Ectodermal cell (in vitro differentiated cells): ENCODE data around the gene RNF182.

Experiments
- H3K27ac ChIP-seq: 2 replicates; pipeline ENCODE4 v1.7.0; 2013; ENCODE audit warnings: mild to moderate bottlenecking, low read depth, low read length; ENCODE audit not compliant: insufficient read depth, poor library complexity, severe bottlenecking
- H3K27me3 ChIP-seq: 2 replicates; pipeline ENCODE4 v1.7.0; 2013; ENCODE audit warnings: mild to moderate bottlenecking, low read length; ENCODE audit not compliant: insufficient read depth, control insufficient read depth, poor library complexity, severe bottlenecking
- H3K36me3 ChIP-seq: one replicate; pipeline ENCODE4 v1.7.0; 2013; ENCODE audit warnings: low read length; ENCODE audit not compliant: control insufficient read depth, insufficient read depth
- H3K4me1 ChIP-seq: one replicate; pipeline ENCODE4 v1.7.0; 2013; ENCODE audit warnings: low read length; ENCODE audit not compliant: control insufficient read depth, insufficient read depth
- H3K4me3 ChIP-seq: 2 replicates; pipeline ENCODE4 v1.7.0; 2013; ENCODE audit warnings: low read depth, low read length, control low read depth; ENCODE audit not compliant: insufficient read depth
- H3K9me3 ChIP-seq: 2 replicates; pipeline ENCODE4 v1.7.0; 2013; ENCODE audit warnings: mild to moderate bottlenecking, low read length, moderate library complexity; ENCODE audit not compliant: control insufficient read depth
- WGBS, 2 experiments: methylation state at CpG; one replicate each; pipeline ENCODE4 v1.1.7; 2013; ENCODE audit warnings: missing lambda C conversion rate in 2 of 2; 5-methylcytosine and 5-hydroxymethylcytosine counted together

RNF182 gene

GRCh38 chr6:14029605-14030004 lies 104.9 kb downstream of the RNF182 start:
- 94 to 95% methylated on average over 6 of the region's 6 CpGs for WGBS, 2 experiments
- H3K4me1 ChIP-seq: no peaks in the 10 kb centered on the region
- H3K4me3 ChIP-seq: no peak overlapping the region
- no peaks in the 10 kb centered on the region for H3K36me3 ChIP-seq
- H3K27ac ChIP-seq: no peak overlapping the region
- no peaks in the 10 kb centered on the region for H3K27me3 ChIP-seq
- no peaks in the 10 kb centered on the region for H3K9me3 ChIP-seq
